HG03196 (cell line): Measurements from ENCODE around the gene TRAPPC6A.

Experiments used
- ATAC-seq: cut with Tn5 transposase; IDR thresholded peaks from one replicate; pipeline ENCODE4 v1.9.1; 2021; ENCODE audit not compliant: unreplicated experiment

TRAPPC6A gene

GRCh38 chr19:45150180-45150579 lies 27.9 kb downstream of the TRAPPC6A start:
- ATAC-seq, result no peak

GRCh38 chr19:45149129-45149528 lies 28.9 kb downstream of the TRAPPC6A start:
- ATAC-seq, result no peak

GRCh38 chr19:45147835-45148676 lies 30.0 kb downstream of the TRAPPC6A start:
- ATAC-seq, result no peak

GRCh38 chr19:45146741-45147205 lies 31.3 kb downstream of the TRAPPC6A start:
- ATAC-seq, result no peak

GRCh38 chr19:45146251-45146650 lies 31.8 kb downstream of the TRAPPC6A start:
- ATAC-seq, result no peak

- no peak for ATAC-seq
Measured at GRCh38 chr19:45145270-45146189, 32.5 kb downstream of the TRAPPC6A start.

GRCh38 chr19:45144431-45145269 lies 33.4 kb downstream of the TRAPPC6A start:
- no peak for ATAC-seq

GRCh38 chr19:45142726-45143110 lies 35.3 kb downstream of the TRAPPC6A start:
- ATAC-seq, result no peak

- no peak for ATAC-seq
Measured at GRCh38 chr19:45142016-45142725, 35.9 kb downstream of the TRAPPC6A start.

- no peak for ATAC-seq
Measured at GRCh38 chr19:45141203-45141900, 36.7 kb downstream of the TRAPPC6A start.

GRCh38 chr19:45140533-45140932 lies 37.5 kb downstream of the TRAPPC6A start:
- ATAC-seq, result no peak

GRCh38 chr19:45140144-45140503 lies 37.9 kb downstream of the TRAPPC6A start:
- ATAC-seq, result no peak

GRCh38 chr19:45139286-45140143 lies 38.5 kb downstream of the TRAPPC6A start:
- ATAC-seq, result no peak

GRCh38 chr19:45138303-45138751 lies 39.7 kb downstream of the TRAPPC6A start:
- ATAC-seq, result no peak

- peak; percentile 66 for ATAC-seq
Measured at GRCh38 chr19:45137179-45137761, 40.8 kb downstream of the TRAPPC6A start.

GRCh38 chr19:45136507-45137178 lies 41.4 kb downstream of the TRAPPC6A start:
- no peak for ATAC-seq

GRCh38 chr19:45135176-45135885 lies 42.7 kb downstream of the TRAPPC6A start:
- no peak for ATAC-seq
